H1 (cell line): ENCODE results near the gene SLC18A3. TPM values are rescaled to one million over a fixed set of nuclear protein-coding genes. Genes with fewer than 3 reads are reported as not detected.

Source experiments
- ASH2L ChIP-seq: fragments of 200-600, 300-600 bp; sonication (generic); IDR thresholded peaks from one replicate; pipeline ENCODE4 v1.7.1; 2017; ENCODE audit warnings: low read length
- BACH1 ChIP-seq: IDR thresholded peaks from 2 replicates; pipeline ENCODE4 v1.6.1; 2012; ENCODE audit warnings: low read length, improper control_type of control experiment
- GTF2F1 ChIP-seq: IDR thresholded peaks from 2 replicates; pipeline ENCODE4 v1.6.1; 2012; ENCODE audit warnings: low read depth, low read length, improper control_type of control experiment, borderline replicate concordance
- POLR2AphosphoS5 ChIP-seq: IDR thresholded peaks from 2 replicates; pipeline ENCODE4 v1.6.1; 2011; ENCODE audit warnings: low read depth, low read length
- TBP ChIP-seq: IDR thresholded peaks from 2 replicates; pipeline ENCODE4 v1.6.1; 2011; ENCODE audit warnings: low read depth, low read length, improper control_type of control experiment
- polyA plus RNA-seq, 7 experiments: library from polyadenylated mRNA; depleted of rRNA in 3 of 7; stranded (reverse) in 5 of 7; unstranded in 2 of 7; fragments of >200 nt in 5 of 7; fragments of 200-250 nt in 2 of 7; gene quantifications; 1 replicate in 5 of 7; 2 replicates in 1 of 7; 4 replicates in 1 of 7; pipeline versions ENCODE4 v1.2.1 to v1.2.3, GENCODE V29; 2011 to 2013; ENCODE audit warnings: missing spikeins in 2 of 7, mixed read lengths in 2 of 7
- total RNA-seq: library from RNA; stranded (reverse); fragmentation: NEBNext Ultra II Directional; extraction: Animal tissue kit (Norgen Biotek cat#: 25700); gene quantifications from 2 replicates; pipeline ENCODE4 v1.2.1, GENCODE V29; 2021

Gene SLC18A3
- total and polyA plus RNA-seq, 2 of the 8 experiments (the other 6 are each of a cell fraction or from before 2014, with no cell fraction given), result 0.17 TPM; not detected in 1

- TF ChIP-seq ASH2L (no peak), POLR2AphosphoS5 (no peak), TBP (no peak), BACH1 (no peak), GTF2F1 (no peak)
Measured at GRCh38 chr10:49652421-49653272, 42.5 kb downstream of the SLC18A3 start (continued).
